HepG2 (cell line): Measurements from ENCODE around the gene KLC4. TPM values are rescaled to one million over a fixed set of nuclear protein-coding genes. Genes with fewer than 3 reads are reported as not detected.
A peak's percentile ranks its signal among the peaks of the same experiment; 100 is the strongest.

Experiments
- ADNP ChIP-seq: sonication (generic); formaldehyde crosslinking; IDR thresholded peaks from 2 replicates; pipeline ENCODE4 v1.4.0; 2020; ENCODE audit warnings: missing genetic modification reagents
- ATM ChIP-seq: fragments of 450-650 bp; IDR thresholded peaks from 2 replicates; pipeline ENCODE4 v1.7.1; 2017; ENCODE audit warnings: mild to moderate bottlenecking, borderline replicate concordance
- EP300 ChIP-seq, 3 experiments: sonication (generic) in 1 of 3; formaldehyde crosslinking in 1 of 3; IDR thresholded peaks; 2 replicates each; pipeline versions ENCODE4 v1.5.1 to v1.6.1; 2011 to 2020; ENCODE audit warnings: low read depth in 2 of 3, low read length in 2 of 3, borderline replicate concordance in 1 of 3, improper control_type of control experiment in 1 of 3, mild to moderate bottlenecking in 1 of 3, missing genetic modification reagents in 1 of 3, moderate library complexity in 1 of 3
- FOXC1 ChIP-seq: sonication (generic); formaldehyde crosslinking; IDR thresholded peaks from 2 replicates; pipeline ENCODE4 v1.8.0; 2022; ENCODE audit warnings: mild to moderate bottlenecking, missing genetic modification reagents, borderline replicate concordance
- MEIS2 ChIP-seq: sonication (generic); formaldehyde crosslinking; IDR thresholded peaks from 2 replicates; pipeline ENCODE4 v1.9.0; 2021; ENCODE audit warnings: mild to moderate bottlenecking, missing genetic modification reagents
- NFIB ChIP-seq: sonication (generic); formaldehyde crosslinking; IDR thresholded peaks from 2 replicates; pipeline ENCODE4 v1.9.0; 2021; ENCODE audit warnings: missing genetic modification reagents, mild to moderate bottlenecking, borderline replicate concordance
- PCBP2 ChIP-seq: fragments of 200-400 bp; formaldehyde crosslinking; optimal IDR thresholded peaks from 2 replicates; pipeline ENCODE3; 2018; ENCODE audit warnings: low read length, low read depth; ENCODE audit not compliant: poor library complexity, severe bottlenecking
- RBAK ChIP-seq: sonication (generic); formaldehyde crosslinking; IDR thresholded peaks from 2 replicates; pipeline ENCODE4 v1.5.1; 2020; ENCODE audit warnings: mild to moderate bottlenecking, missing genetic modification reagents
- SAFB2 ChIP-seq: sonication (generic); formaldehyde crosslinking; IDR thresholded peaks from 2 replicates; pipeline ENCODE4 v1.5.1; 2020; ENCODE audit warnings: missing genetic modification reagents, low read depth, mild to moderate bottlenecking, borderline replicate concordance
- XBP1 ChIP-seq: sonication (generic); formaldehyde crosslinking; IDR thresholded peaks from 2 replicates; pipeline ENCODE4 v1.5.0; 2020; ENCODE audit warnings: missing genetic modification reagents
- ZMYM3 ChIP-seq: sonication (generic); formaldehyde crosslinking; IDR thresholded peaks from 2 replicates; pipeline ENCODE4 v1.5.1; 2020; ENCODE audit warnings: mild to moderate bottlenecking, missing genetic modification reagents
- ZNF343 ChIP-seq: sonication (generic); formaldehyde crosslinking; IDR thresholded peaks from 2 replicates; pipeline ENCODE4 v1.4.0; 2020; ENCODE audit warnings: mild to moderate bottlenecking, missing genetic modification reagents
- ZNF44 ChIP-seq: sonication (generic); formaldehyde crosslinking; IDR thresholded peaks from 2 replicates; pipeline ENCODE4 v1.5.1; 2020; ENCODE audit warnings: mild to moderate bottlenecking, missing genetic modification reagents
- ZNF543 ChIP-seq: sonication (generic); formaldehyde crosslinking; IDR thresholded peaks from 2 replicates; pipeline ENCODE4 v1.4.0; 2020; ENCODE audit warnings: mild to moderate bottlenecking, missing genetic modification reagents
- ZNF547 ChIP-seq: sonication (generic); formaldehyde crosslinking; IDR thresholded peaks from 2 replicates; pipeline ENCODE4 v1.5.1; 2020; ENCODE audit warnings: mild to moderate bottlenecking, missing genetic modification reagents
- ZSCAN25 ChIP-seq: sonication (generic); formaldehyde crosslinking; IDR thresholded peaks from 2 replicates; pipeline ENCODE4 v1.8.0; 2022; ENCODE audit warnings: mild to moderate bottlenecking, missing genetic modification reagents
- polyA plus RNA-seq, 8 experiments: library from polyadenylated mRNA; depleted of rRNA in 3 of 8; stranded (reverse) in 7 of 8; unstranded in 1 of 8; fragments of >200 nt; fragmentation: Illumina TruSeq in 4 of 8; extraction: Trizol in 4 of 8; gene quantifications; 2 replicates each; pipeline versions ENCODE4 v1.2.1 to v1.2.3, GENCODE V29; 2011 to 2016; ENCODE audit warnings: low read depth in 4 of 8, missing spikeins in 1 of 8, mixed read lengths in 1 of 8; ENCODE audit not compliant: insufficient read depth in 1 of 8
- total RNA-seq, 5 experiments: library from RNA; depleted of rRNA; stranded (reverse); fragments of >200 nt; fragmentation: Illumina TruSeq; extraction: Trizol; gene quantifications; 2 replicates each; pipeline ENCODE4 v1.2.3, GENCODE V29; 2016; ENCODE audit warnings: low read depth in 1 of 5
- TF ChIP-seq, protein P1 (sequence below): sonication (generic); formaldehyde crosslinking; IDR thresholded peaks from 2 replicates; pipeline ENCODE4 v1.4.0; 2020; ENCODE audit warnings: mild to moderate bottlenecking, missing genetic modification reagents
- TF ChIP-seq, protein P2 (sequence below): fragments of 450-650 bp; IDR thresholded peaks from 2 replicates; pipeline ENCODE4 v1.6.1; 2017
- TF ChIP-seq, protein P3 (sequence below): sonication (generic); formaldehyde crosslinking; IDR thresholded peaks from 2 replicates; pipeline ENCODE4 v1.8.1; 2023; ENCODE audit warnings: missing genetic modification reagents, mild to moderate bottlenecking, borderline replicate concordance
- TF ChIP-seq, protein P4 (sequence below): sonication (generic); formaldehyde crosslinking; IDR thresholded peaks from 2 replicates; pipeline ENCODE4 v1.5.0; 2020; ENCODE audit warnings: mild to moderate bottlenecking, missing genetic modification reagents, moderate library complexity
- TF ChIP-seq, protein P5 (sequence below): IDR thresholded peaks from 2 replicates; pipeline ENCODE4 v1.4.0; 2020; ENCODE audit warnings: mild to moderate bottlenecking, missing genetic modification reagents

KLC4 gene
- total and polyA plus RNA-seq, 2 of the 13 experiments (the other 11 are each of a cell fraction or from before 2014, with no cell fraction given) = 45.4 to 70.4 TPM

DNA sequence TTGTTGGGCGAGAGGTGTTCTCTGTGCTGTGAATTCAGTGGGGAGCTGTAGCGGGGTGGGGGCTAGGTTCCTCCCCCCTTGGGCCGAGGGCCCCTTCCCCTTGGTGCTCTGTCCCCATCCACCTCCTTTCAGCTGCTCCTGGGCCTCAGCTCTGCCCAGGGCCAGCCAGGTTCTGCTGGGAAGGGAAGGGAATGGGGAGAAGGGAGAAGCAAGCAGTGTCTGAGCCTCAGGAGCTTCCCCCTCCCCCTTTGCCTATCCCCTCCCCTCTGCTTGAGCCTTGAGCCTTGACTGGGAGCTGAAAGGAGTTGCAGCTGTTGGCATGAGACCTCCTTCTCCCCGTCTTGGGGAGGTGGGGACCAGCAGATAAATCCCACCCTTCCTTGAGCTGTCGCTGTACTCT lies 38.6 kb upstream of the KLC4 start (continued):
- TF ChIP-seq, protein P1, sequence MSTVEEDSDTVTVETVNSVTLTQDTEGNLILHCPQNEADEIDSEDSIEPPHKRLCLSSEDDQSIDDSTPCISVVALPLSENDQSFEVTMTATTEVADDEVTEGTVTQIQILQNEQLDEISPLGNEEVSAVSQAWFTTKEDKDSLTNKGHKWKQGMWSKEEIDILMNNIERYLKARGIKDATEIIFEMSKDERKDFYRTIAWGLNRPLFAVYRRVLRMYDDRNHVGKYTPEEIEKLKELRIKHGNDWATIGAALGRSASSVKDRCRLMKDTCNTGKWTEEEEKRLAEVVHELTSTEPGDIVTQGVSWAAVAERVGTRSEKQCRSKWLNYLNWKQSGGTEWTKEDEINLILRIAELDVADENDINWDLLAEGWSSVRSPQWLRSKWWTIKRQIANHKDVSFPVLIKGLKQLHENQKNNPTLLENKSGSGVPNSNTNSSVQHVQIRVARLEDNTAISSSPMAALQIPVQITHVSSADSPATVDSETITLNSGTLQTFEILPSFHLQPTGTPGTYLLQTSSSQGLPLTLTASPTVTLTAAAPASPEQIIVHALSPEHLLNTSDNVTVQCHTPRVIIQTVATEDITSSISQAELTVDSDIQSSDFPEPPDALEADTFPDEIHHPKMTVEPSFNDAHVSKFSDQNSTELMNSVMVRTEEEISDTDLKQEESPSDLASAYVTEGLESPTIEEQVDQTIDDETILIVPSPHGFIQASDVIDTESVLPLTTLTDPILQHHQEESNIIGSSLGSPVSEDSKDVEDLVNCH = no peak
- TF ChIP-seq ZNF343 (CRISPR knock-in tag) (0 out of 2 replicates have a peak, but pooled peaks have one; percentile 3), ZSCAN25 (CRISPR knock-in tag) (no peak), ZNF547 (CRISPR knock-in tag) (no peak), MEIS2 (CRISPR knock-in tag) (no peak), PCBP2 (peak; percentile 59), RBAK (CRISPR knock-in tag) (no peak), ZMYM3 (CRISPR knock-in tag) (no peak), ADNP (CRISPR knock-in tag) (no peak), FOXC1 (CRISPR knock-in tag) (0 out of 2 replicates have a peak, but pooled peaks have one; percentile 3), SAFB2 (CRISPR knock-in tag) (no peak), EP300 (IDR thresholded peaks at IDR 0.05; ENCODE audit: low read depth in 2 of 2, low read length in 2 of 2) (no peak), EP300 (CRISPR knock-in tag; IDR thresholded peaks at IDR 0.05; ENCODE audit: borderline replicate concordance) (no peak), XBP1 (CRISPR knock-in tag) (no peak), ZNF44 (no peak), ATM (no peak), NFIB (CRISPR knock-in tag) (peak; percentile 75; the same call in 1 of the 2 replicates), ZNF543 (CRISPR knock-in tag) (no peak)
- TF ChIP-seq, protein P2, sequence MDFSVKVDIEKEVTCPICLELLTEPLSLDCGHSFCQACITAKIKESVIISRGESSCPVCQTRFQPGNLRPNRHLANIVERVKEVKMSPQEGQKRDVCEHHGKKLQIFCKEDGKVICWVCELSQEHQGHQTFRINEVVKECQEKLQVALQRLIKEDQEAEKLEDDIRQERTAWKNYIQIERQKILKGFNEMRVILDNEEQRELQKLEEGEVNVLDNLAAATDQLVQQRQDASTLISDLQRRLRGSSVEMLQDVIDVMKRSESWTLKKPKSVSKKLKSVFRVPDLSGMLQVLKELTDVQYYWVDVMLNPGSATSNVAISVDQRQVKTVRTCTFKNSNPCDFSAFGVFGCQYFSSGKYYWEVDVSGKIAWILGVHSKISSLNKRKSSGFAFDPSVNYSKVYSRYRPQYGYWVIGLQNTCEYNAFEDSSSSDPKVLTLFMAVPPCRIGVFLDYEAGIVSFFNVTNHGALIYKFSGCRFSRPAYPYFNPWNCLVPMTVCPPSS = no peak
- TF ChIP-seq, protein P3, sequence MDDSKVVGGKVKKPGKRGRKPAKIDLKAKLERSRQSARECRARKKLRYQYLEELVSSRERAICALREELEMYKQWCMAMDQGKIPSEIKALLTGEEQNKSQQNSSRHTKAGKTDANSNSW (CRISPR knock-in tag) = no peak
- TF ChIP-seq, protein P4, sequence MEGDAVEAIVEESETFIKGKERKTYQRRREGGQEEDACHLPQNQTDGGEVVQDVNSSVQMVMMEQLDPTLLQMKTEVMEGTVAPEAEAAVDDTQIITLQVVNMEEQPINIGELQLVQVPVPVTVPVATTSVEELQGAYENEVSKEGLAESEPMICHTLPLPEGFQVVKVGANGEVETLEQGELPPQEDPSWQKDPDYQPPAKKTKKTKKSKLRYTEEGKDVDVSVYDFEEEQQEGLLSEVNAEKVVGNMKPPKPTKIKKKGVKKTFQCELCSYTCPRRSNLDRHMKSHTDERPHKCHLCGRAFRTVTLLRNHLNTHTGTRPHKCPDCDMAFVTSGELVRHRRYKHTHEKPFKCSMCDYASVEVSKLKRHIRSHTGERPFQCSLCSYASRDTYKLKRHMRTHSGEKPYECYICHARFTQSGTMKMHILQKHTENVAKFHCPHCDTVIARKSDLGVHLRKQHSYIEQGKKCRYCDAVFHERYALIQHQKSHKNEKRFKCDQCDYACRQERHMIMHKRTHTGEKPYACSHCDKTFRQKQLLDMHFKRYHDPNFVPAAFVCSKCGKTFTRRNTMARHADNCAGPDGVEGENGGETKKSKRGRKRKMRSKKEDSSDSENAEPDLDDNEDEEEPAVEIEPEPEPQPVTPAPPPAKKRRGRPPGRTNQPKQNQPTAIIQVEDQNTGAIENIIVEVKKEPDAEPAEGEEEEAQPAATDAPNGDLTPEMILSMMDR (CRISPR knock-in tag) = no peak
- TF ChIP-seq, protein P5, sequence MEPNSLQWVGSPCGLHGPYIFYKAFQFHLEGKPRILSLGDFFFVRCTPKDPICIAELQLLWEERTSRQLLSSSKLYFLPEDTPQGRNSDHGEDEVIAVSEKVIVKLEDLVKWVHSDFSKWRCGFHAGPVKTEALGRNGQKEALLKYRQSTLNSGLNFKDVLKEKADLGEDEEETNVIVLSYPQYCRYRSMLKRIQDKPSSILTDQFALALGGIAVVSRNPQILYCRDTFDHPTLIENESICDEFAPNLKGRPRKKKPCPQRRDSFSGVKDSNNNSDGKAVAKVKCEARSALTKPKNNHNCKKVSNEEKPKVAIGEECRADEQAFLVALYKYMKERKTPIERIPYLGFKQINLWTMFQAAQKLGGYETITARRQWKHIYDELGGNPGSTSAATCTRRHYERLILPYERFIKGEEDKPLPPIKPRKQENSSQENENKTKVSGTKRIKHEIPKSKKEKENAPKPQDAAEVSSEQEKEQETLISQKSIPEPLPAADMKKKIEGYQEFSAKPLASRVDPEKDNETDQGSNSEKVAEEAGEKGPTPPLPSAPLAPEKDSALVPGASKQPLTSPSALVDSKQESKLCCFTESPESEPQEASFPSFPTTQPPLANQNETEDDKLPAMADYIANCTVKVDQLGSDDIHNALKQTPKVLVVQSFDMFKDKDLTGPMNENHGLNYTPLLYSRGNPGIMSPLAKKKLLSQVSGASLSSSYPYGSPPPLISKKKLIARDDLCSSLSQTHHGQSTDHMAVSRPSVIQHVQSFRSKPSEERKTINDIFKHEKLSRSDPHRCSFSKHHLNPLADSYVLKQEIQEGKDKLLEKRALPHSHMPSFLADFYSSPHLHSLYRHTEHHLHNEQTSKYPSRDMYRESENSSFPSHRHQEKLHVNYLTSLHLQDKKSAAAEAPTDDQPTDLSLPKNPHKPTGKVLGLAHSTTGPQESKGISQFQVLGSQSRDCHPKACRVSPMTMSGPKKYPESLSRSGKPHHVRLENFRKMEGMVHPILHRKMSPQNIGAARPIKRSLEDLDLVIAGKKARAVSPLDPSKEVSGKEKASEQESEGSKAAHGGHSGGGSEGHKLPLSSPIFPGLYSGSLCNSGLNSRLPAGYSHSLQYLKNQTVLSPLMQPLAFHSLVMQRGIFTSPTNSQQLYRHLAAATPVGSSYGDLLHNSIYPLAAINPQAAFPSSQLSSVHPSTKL = no peak
